ENCODE results near the gene HACD3.

HACD3 gene

DNA sequence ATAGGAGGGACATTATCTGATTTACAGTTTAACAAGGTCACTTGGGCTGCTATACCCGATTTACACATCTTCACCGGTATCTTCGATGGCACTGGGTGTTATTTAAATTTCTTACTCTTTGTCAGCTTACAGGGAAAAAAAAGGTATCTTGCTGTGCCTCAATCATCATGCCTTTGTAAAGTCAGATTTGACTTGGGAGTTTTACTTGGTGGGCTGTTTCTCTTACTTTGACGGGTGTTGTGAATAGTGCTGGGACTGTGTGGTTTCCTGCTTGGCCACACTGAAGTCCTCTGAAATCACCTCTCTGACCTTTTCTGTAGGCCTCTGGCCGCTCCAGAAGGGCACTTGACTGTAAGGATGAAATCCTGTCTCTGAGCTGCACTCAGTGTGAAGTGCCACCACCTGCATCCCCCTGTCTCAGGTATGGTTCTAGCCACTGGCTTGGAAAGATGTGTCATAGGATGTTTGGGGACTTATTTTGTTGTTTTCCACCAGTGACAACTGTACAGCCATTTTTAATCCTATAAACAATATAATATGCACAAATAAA, 88.4 kb downstream of the HACD3 start:
- Histone ChIP-seq H3K36me3 (replicated peaks; ENCODE audit: low read depth, low read length) (no peaks in the 10 kb centered on the region), H3K4me2 (ENCODE audit: low read length) (no peak overlapping the region), H3K4me1 (ENCODE audit: low read length) (no peaks in the 10 kb centered on the region), H3K9ac (ENCODE audit: low read length) (no peak overlapping the region), H4K20me1 (ENCODE audit: insufficient read depth, low read length) (peaks cover 12% of the 10 kb centered on the region), H3K4me3 (ENCODE audit: low read length) (no peak overlapping the region), H3K27ac (ENCODE audit: low read length) (no peak overlapping the region), H2AFZ (ENCODE audit: low read depth, low read length) (no peak overlapping the region), H3K27me3 (ENCODE audit: low read depth, low read length) (peaks cover 53% of the 10 kb centered on the region), H3K9me3 (ENCODE audit: insufficient read depth, low read length) (no peaks in the 10 kb centered on the region), H3K79me2 (ENCODE audit: low read length) (no peaks in the 10 kb centered on the region)
- TF ChIP-seq EZH2phosphoT487 (IDR thresholded peaks at IDR 0.05; ENCODE audit: low read depth) (no peak), CTCF (IDR thresholded peaks at IDR 0.05; ENCODE audit: low read depth, low read length) (no peak)

DNA sequence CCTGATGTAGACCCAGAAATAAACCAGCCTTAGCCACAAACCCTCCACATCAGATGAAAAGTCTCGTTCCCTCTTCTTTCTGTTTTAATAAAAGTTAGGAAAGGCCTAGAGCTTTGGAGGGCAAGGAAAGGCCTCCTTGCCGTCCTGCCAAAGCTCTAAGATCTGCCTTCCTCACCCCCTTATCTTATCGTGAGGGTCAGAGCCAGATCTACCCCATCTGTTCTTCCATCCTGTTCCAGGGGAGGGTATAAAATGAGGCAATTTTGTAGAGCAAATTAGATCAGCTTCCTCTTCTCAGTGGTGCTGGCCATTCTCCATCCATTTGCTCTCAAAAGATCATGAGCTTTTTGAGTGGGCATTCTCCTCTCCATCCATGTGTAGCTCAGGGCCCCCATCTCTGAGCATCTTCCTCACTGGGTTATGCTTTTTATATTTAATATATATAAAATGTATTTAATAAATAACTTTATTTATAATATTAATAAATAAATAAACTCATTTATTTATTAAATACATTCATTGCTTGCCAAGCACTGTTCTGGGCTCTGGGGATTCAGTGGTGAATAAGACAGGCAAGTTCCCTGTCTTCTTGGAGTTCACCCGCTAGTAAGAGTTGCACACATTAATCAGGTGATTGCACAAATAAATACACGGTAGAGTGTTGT, 89.5 kb downstream of the HACD3 start:
- Histone ChIP-seq H3K79me2 (ENCODE audit: low read length) (no peaks in the 10 kb centered on the region), H3K4me3 (ENCODE audit: low read length) (no peak overlapping the region), H2AFZ (ENCODE audit: low read depth, low read length) (no peak overlapping the region), H3K9me3 (ENCODE audit: insufficient read depth, low read length) (no peaks in the 10 kb centered on the region), H4K20me1 (ENCODE audit: insufficient read depth, low read length) (peaks cover 21% of the 10 kb centered on the region), H3K27me3 (ENCODE audit: low read depth, low read length) (peaks cover 58% of the 10 kb centered on the region), H3K27ac (ENCODE audit: low read length) (no peak overlapping the region), H3K36me3 (replicated peaks; ENCODE audit: low read depth, low read length) (no peaks in the 10 kb centered on the region), H3K9ac (ENCODE audit: low read length) (no peak overlapping the region), H3K4me2 (ENCODE audit: low read length) (no peak overlapping the region), H3K4me1 (ENCODE audit: low read length) (no peaks in the 10 kb centered on the region)
- TF ChIP-seq CTCF (IDR thresholded peaks at IDR 0.05; ENCODE audit: low read depth, low read length) (no peak), EZH2phosphoT487 (IDR thresholded peaks at IDR 0.05; ENCODE audit: low read depth) (no peak)

DNA sequence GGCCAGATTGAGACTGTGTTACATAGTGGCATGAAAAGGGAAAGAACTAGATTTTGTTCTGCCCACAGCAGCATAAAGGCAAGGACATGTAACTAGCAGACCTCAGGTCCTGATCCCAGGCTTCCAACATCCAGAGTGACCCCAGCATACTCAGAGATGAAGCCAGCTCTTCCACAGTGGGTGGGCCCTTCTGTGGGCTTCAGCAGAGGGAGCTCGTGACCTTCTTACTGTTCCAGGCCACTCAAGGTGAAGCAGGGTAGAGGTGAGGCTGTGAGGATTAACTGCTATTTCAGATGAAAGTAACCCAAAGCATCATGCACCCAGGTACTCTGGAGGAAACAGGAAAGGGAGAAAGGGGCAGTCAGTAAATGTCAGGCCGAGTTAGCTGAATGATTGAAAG, 90.6 kb downstream of the HACD3 start:
- H3K27ac ChIP-seq (ENCODE audit: low read length), result no peak overlapping the region
- peaks cover 32% of the 10 kb centered on the region for H4K20me1 ChIP-seq (ENCODE audit: insufficient read depth, low read length)
- no peak overlapping the region for H3K4me3 ChIP-seq (ENCODE audit: low read length)
- no peaks in the 10 kb centered on the region for H3K9me3 ChIP-seq (ENCODE audit: insufficient read depth, low read length)
- H3K79me2 ChIP-seq (ENCODE audit: low read length), result no peaks in the 10 kb centered on the region
- H3K4me2 ChIP-seq (ENCODE audit: low read length), result no peak overlapping the region
- TF ChIP-seq EZH2phosphoT487 (IDR thresholded peaks at IDR 0.05; ENCODE audit: low read depth), result no peak
- peak; percentile 47 for TF ChIP-seq CTCF (IDR thresholded peaks at IDR 0.05; ENCODE audit: low read depth, low read length)
- H3K9ac ChIP-seq (ENCODE audit: low read length), result no peak overlapping the region
- peaks cover 69% of the 10 kb centered on the region for H3K27me3 ChIP-seq (ENCODE audit: low read depth, low read length)
- no peaks in the 10 kb centered on the region for H3K36me3 ChIP-seq (replicated peaks; ENCODE audit: low read depth, low read length)
- H2AFZ ChIP-seq (ENCODE audit: low read depth, low read length), result no peak overlapping the region
- no peaks in the 10 kb centered on the region for H3K4me1 ChIP-seq (ENCODE audit: low read length)

GRCh38 chr15:65621638-65622037, 91.4 kb downstream of the HACD3 start, which contains the start of gene SLC24A1:
Gene SLC24A1 (plus strand): TSS chr15:65621938. CDS start chr15:65624081, 2,143 bp downstream.
- H3K4me1 ChIP-seq (ENCODE audit: low read length), result no peaks in the 10 kb centered on the region
- no peak within 1 kb of the TSS for H3K27ac ChIP-seq (ENCODE audit: low read length)
- H3K79me2 ChIP-seq (ENCODE audit: low read length), result no peaks in the 10 kb centered on the region
- H3K9me3 ChIP-seq (ENCODE audit: insufficient read depth, low read length), result no peaks in the 10 kb centered on the region
- no peak within 1 kb of the TSS for H2AFZ ChIP-seq (ENCODE audit: low read depth, low read length)
- H3K27me3 ChIP-seq (ENCODE audit: low read depth, low read length), result peaks cover 77% of the 10 kb centered on the region
- H3K36me3 ChIP-seq (replicated peaks; ENCODE audit: low read depth, low read length), result no peaks in the 10 kb centered on the region
- no peak within 1 kb of the TSS for H3K9ac ChIP-seq (ENCODE audit: low read length)
- peaks cover 40% of the 10 kb centered on the region for H4K20me1 ChIP-seq (ENCODE audit: insufficient read depth, low read length)
- TF ChIP-seq EZH2phosphoT487 (IDR thresholded peaks at IDR 0.05; ENCODE audit: low read depth), result no peak
- TF ChIP-seq CTCF (IDR thresholded peaks at IDR 0.05; ENCODE audit: low read depth, low read length), result no peak
- no peak within 1 kb of the TSS for H3K4me2 ChIP-seq (ENCODE audit: low read length)
- H3K4me3 ChIP-seq (ENCODE audit: low read length), result no peak within 1 kb of the TSS

Measured in OCI-LY3 (cell line).